OCI-LY1 (cell line): ENCODE measurements around the gene SYTL1.

ENCODE experiments used
- CTCF ChIP-seq: fragments of 200-600 bp; sonication (generic), shearing (Covaris generic); IDR thresholded peaks from 2 replicates; pipeline ENCODE4 v1.5.1; 2017; ENCODE audit warnings: mild to moderate bottlenecking, antibody characterized with exemption, low read length, moderate library complexity, mixed read lengths
- EZH2 ChIP-seq: fragments of 200-600 bp; sonication (generic), shearing (Covaris generic); IDR thresholded peaks from 2 replicates; pipeline ENCODE4 v1.8.0; 2017; ENCODE audit warnings: borderline replicate concordance, mixed run types, mild to moderate bottlenecking, antibody characterized with exemption, low read length, moderate library complexity, mixed read lengths

GRCh38 chr1:27399251-27400025 lies 57.6 kb downstream of the SYTL1 start:
- TF ChIP-seq CTCF (no peak), EZH2 (no peak)
